Measurements from ENCODE around the gene CCDC97. TPM values are rescaled to one million over a fixed set of nuclear protein-coding genes. Genes with fewer than 3 reads are reported as not detected.
A peak's percentile ranks its signal among the peaks of the same experiment; 100 is the strongest.
"Not testable (repeated sequence)": the region's sequence is repeated elsewhere in the genome, so short reads cannot be mapped to it uniquely, and the experiment has no call there.

Gene CCDC97
- total RNA-seq, 1 donor from 2014 or later = 14.3 TPM

GRCh38 chr19:41366089-41366488, 56.1 kb downstream of the CCDC97 start:
- no peak for DNase-seq
- intact Hi-C loops (cut with DNase I) = no loop called here
- no peak for ATAC-seq (ENCODE audit: poor library complexity)

GRCh38 chr19:41367848-41368301, 57.9 kb downstream of the CCDC97 start:
- intact Hi-C loops (cut with DNase I) = no loop called here
- no peak for ATAC-seq (ENCODE audit: poor library complexity)
- DNase-seq = no peak

DNA sequence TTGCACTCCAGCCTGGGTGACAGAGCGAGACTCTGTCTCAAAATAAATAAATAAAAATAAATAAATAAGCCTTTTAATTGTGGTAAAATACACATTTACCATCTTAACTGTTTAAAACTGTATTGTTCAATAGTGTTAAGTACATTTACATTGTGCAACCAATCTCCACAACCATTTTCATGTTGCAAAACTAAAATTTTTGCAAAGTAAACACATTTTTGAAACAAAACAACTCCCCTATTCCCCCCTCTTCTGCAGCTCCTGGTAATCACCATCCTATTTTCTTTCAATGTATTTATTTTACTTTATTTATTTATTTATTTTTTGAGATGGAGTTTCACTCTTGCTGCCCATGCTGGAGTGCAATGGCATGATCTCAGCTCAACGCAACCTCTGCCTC, 59.8 kb downstream of the CCDC97 start:
- DNase-seq = no peak
- no peak for ATAC-seq (ENCODE audit: poor library complexity)
- intact Hi-C loops (cut with DNase I) = no loop called here

- intact Hi-C loops (cut with DNase I); ATAC-seq (ENCODE audit: poor library complexity); DNase-seq: not testable (repeated sequence)
These were observed 61.1 kb downstream of the CCDC97 start for GRCh38 chr19:41371119-41371518.

GRCh38 chr19:41371541-41371940, 61.6 kb downstream of the CCDC97 start:
- intact Hi-C loops (cut with DNase I) = no loop called here
- ATAC-seq (ENCODE audit: poor library complexity) = no peak
- no peak for DNase-seq

DNA sequence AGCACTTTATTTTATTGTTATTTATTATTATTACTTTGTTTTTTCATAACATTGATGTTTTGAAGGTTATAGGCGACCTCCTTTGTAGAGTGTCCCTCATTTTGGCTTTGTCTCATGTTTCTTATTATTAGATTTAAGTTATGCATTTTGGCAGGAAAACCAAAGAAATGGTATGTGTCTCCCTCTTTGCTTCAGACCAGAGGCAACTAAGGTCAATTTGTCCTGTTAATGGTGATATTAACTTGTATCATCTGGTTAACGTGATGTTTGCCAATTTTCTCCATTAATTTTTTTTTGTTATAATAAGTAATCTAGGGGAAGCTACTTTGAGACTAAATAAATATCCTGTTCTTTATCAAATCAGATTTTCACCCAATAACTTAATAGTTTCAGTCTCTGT, 62.5 kb downstream of the CCDC97 start:
- intact Hi-C loops (cut with DNase I) = no loop called here
- DNase-seq = no peak
- ATAC-seq (ENCODE audit: poor library complexity) = no peak

- ATAC-seq (ENCODE audit: poor library complexity) (peak; percentile 88), DNase-seq (peak; percentile 94)
- intact Hi-C loops (cut with DNase I) = no loop called here
These were observed 64.0 kb downstream of the CCDC97 start for GRCh38 chr19:41373993-41374392.

Other genes with a start within 250 kb of the CCDC97 start
- not detected for gene CYP2A13, start 221.7 kb upstream of the CCDC97 start, total RNA-seq
- gene CYP2F1, start 195.7 kb upstream of the CCDC97 start, total RNA-seq = not detected
- 0.56 TPM for gene CYP2S1, start 117.0 kb upstream of the CCDC97 start, total RNA-seq
- gene AXL, start 90.9 kb upstream of the CCDC97 start, total RNA-seq = 18.0 TPM
- gene HNRNPUL1, start 45.8 kb upstream of the CCDC97 start, total RNA-seq = 114 TPM
- 13.1 TPM for gene TGFB1, start 43.8 kb downstream of the CCDC97 start, total RNA-seq
- 2.6 TPM for gene B9D2, start 54.0 kb downstream of the CCDC97 start, total RNA-seq
- gene TMEM91, start 66.4 kb downstream of the CCDC97 start, total RNA-seq = 3.5 TPM
- 17.4 TPM for gene EXOSC5, start 87.2 kb downstream of the CCDC97 start, total RNA-seq
- 50.4 TPM for gene BCKDHA, start 87.6 kb downstream of the CCDC97 start, total RNA-seq
- 12.5 TPM for gene B3GNT8, start 117.2 kb downstream of the CCDC97 start, total RNA-seq
- 113 TPM for gene DMAC2, start 129.7 kb downstream of the CCDC97 start, total RNA-seq
- gene ERICH4, start 133.0 kb downstream of the CCDC97 start, total RNA-seq = not detected

Measured in Right ventricle myocardium superior (tissue), 1 donor.